NAMALWA (cell line): ENCODE results near the gene GET4.

ENCODE experiments used
- DNase-seq: peaks from one replicate; pipeline ENCODE4 v3.0.0-alpha.2; 2015; ENCODE audit warnings: low spot score

Gene GET4

GRCh38 chr7:900331-901040, 24.1 kb downstream of the GET4 start:
- DNase-seq, result no peak

GRCh38 chr7:901041-901387, 24.7 kb downstream of the GET4 start:
- peak; percentile 41 for DNase-seq

- DNase-seq, result peak; percentile 92
These were observed 25.2 kb downstream of the GET4 start for GRCh38 chr7:901388-902154.

GRCh38 chr7:902996-903395, 26.6 kb downstream of the GET4 start:
- DNase-seq, result no peak

- DNase-seq, result no peak
These were observed 27.8 kb downstream of the GET4 start for GRCh38 chr7:903921-904755.

GRCh38 chr7:904847-905246, 28.5 kb downstream of the GET4 start:
- no peak for DNase-seq

GRCh38 chr7:906776-907157, 30.4 kb downstream of the GET4 start:
- no peak for DNase-seq

GRCh38 chr7:907158-907980, 31.0 kb downstream of the GET4 start:
- DNase-seq, result peak; percentile 95

- DNase-seq, result peak; percentile 73
These were observed 31.8 kb downstream of the GET4 start for GRCh38 chr7:908159-908581.

GRCh38 chr7:908591-909357, 32.4 kb downstream of the GET4 start:
- DNase-seq, result peak; percentile 78

- peak; percentile 76 for DNase-seq
These were observed 33.3 kb downstream of the GET4 start for GRCh38 chr7:909358-910329.

GRCh38 chr7:910441-910861, 34.1 kb downstream of the GET4 start:
- peak; percentile 71 for DNase-seq

GRCh38 chr7:910931-911431, 34.6 kb downstream of the GET4 start:
- DNase-seq, result no peak

GRCh38 chr7:911791-912480, 35.6 kb downstream of the GET4 start:
- DNase-seq, result no peak

- no peak for DNase-seq
These were observed 37.6 kb downstream of the GET4 start for GRCh38 chr7:913736-914520.

GRCh38 chr7:914521-915194, 38.3 kb downstream of the GET4 start:
- DNase-seq, result no peak
